Measurements from ENCODE around the gene JUNB. TPM values are rescaled to one million over a fixed set of nuclear protein-coding genes. Genes with fewer than 3 reads are reported as not detected.

The JUNB gene
- total and polyA plus RNA-seq, 2 experiments from 2014 or later, result 95.1 to 195 TPM

GRCh38 chr19:12783849-12784393 lies 7.4 kb upstream of the JUNB start:
- Histone ChIP-seq H3K27ac (peak overlapping the region; percentile 73), H3K4me3 (no peak overlapping the region), H2AFZ (no peak overlapping the region), H3F3A (ENCODE audit: insufficient read depth) (peaks cover 47% of the 10 kb centered on the region), H3K27me3 (replicated peaks; ENCODE audit: insufficient read depth) (no peaks in the 10 kb centered on the region), H3K9ac (peak overlapping the region; percentile 79), H3K9me2 (ENCODE audit: insufficient read depth) (no peaks in the 10 kb centered on the region), H3K79me2 (ENCODE audit: insufficient read depth) (no peaks in the 10 kb centered on the region), H3K36me3 (ENCODE audit: low read depth) (no peaks in the 10 kb centered on the region), H3K9me3 (ENCODE audit: low read depth) (no peaks in the 10 kb centered on the region), H3K4me2 (ENCODE audit: unreplicated experiment) (no peak overlapping the region), H4K20me1 (ENCODE audit: insufficient read depth) (no peaks in the 10 kb centered on the region), H3K4me1 (ENCODE audit: insufficient read depth) (peaks cover 32% of the 10 kb centered on the region)
- DNase-seq, result no peak
- 23 to 28% methylated on average over 10 to 16 of the region's 19 CpGs for WGBS, 2 experiments (ENCODE audit: low coverage in 1 of 2, low lambda C conversion rate in 2 of 2, missing lambda C conversion rate in 2 of 2)
- TF ChIP-seq EZH2 (IDR thresholded peaks at IDR 0.05; ENCODE audit: insufficient read depth, poor library complexity, severe bottlenecking), result no peak
- in situ Hi-C loops (cut with MboI), result no loop called here

DNA sequence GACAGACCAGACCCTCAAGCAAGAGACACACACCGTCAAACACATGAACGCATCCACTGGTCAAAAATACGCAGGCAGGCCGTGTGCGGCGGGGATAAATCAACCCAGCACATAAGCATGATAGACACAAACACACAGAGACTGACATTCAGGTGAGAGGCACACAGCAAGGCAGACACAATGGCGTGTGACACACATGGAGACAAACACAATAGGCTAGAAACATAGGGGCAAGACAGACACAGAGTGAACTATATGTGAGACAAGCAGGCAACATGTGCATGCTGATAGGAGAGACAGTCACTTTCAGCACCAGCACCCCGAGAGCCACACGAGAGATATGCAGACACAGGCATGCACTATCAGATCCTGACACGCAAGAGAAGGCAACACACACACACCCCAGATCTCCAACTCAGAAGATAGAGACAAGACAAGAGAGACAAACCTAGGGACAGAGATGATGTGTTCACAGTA lies 6.9 kb upstream of the JUNB start:
- H2AFZ ChIP-seq, result no peak overlapping the region
- H4K20me1 ChIP-seq (ENCODE audit: insufficient read depth), result no peaks in the 10 kb centered on the region
- H3K79me2 ChIP-seq (ENCODE audit: insufficient read depth), result no peaks in the 10 kb centered on the region
- H3K9me2 ChIP-seq (ENCODE audit: insufficient read depth), result no peaks in the 10 kb centered on the region
- peak overlapping the region; percentile 73 for H3K27ac ChIP-seq
- H3K4me2 ChIP-seq (ENCODE audit: unreplicated experiment), result no peak overlapping the region
- 56 to 64% methylated on average over 10 of the region's 10 CpGs for WGBS, 2 experiments (ENCODE audit: low coverage in 1 of 2, low lambda C conversion rate in 2 of 2, missing lambda C conversion rate in 2 of 2)
- peak overlapping the region; percentile 79 for H3K9ac ChIP-seq
- TF ChIP-seq EZH2phosphoT487 (IDR thresholded peaks at IDR 0.05; ENCODE audit: insufficient read depth, low read depth), result no peak
- TF ChIP-seq EZH2 (IDR thresholded peaks at IDR 0.05; ENCODE audit: insufficient read depth, poor library complexity, severe bottlenecking), result no peak
- H3K27me3 ChIP-seq (replicated peaks; ENCODE audit: insufficient read depth), result no peaks in the 10 kb centered on the region
- no peak overlapping the region for H3K4me3 ChIP-seq
- H3K4me1 ChIP-seq (ENCODE audit: insufficient read depth), result peaks cover 31% of the 10 kb centered on the region
- no peaks in the 10 kb centered on the region for H3K9me3 ChIP-seq (ENCODE audit: low read depth)
- in situ Hi-C loops (cut with MboI), result no loop called here
- H3F3A ChIP-seq (ENCODE audit: insufficient read depth), result peaks cover 47% of the 10 kb centered on the region
- DNase-seq, result peak; percentile 52
- H3K36me3 ChIP-seq (ENCODE audit: low read depth), result no peaks in the 10 kb centered on the region

GRCh38 chr19:12784871-12785430 lies 6.3 kb upstream of the JUNB start:
- H3K9me2 ChIP-seq (ENCODE audit: insufficient read depth), result no peaks in the 10 kb centered on the region
- peak overlapping the region; percentile 73 for H3K27ac ChIP-seq
- no peak overlapping the region for H3K4me3 ChIP-seq
- WGBS, 2 experiments (ENCODE audit: low coverage in 1 of 2, low lambda C conversion rate in 2 of 2, missing lambda C conversion rate in 2 of 2), result 42 to 53% methylated on average over 5 of the region's 5 CpGs
- H2AFZ ChIP-seq, result no peak overlapping the region
- no peaks in the 10 kb centered on the region for H3K9me3 ChIP-seq (ENCODE audit: low read depth)
- TF ChIP-seq EZH2 (IDR thresholded peaks at IDR 0.05; ENCODE audit: insufficient read depth, poor library complexity, severe bottlenecking) (no peak), EZH2phosphoT487 (IDR thresholded peaks at IDR 0.05; ENCODE audit: insufficient read depth, low read depth) (no peak)
- no peaks in the 10 kb centered on the region for H4K20me1 ChIP-seq (ENCODE audit: insufficient read depth)
- in situ Hi-C loops (cut with MboI), result no loop called here
- H3K79me2 ChIP-seq (ENCODE audit: insufficient read depth), result no peaks in the 10 kb centered on the region
- no peak overlapping the region for H3K9ac ChIP-seq
- peaks cover 41% of the 10 kb centered on the region for H3F3A ChIP-seq (ENCODE audit: insufficient read depth)
- peaks cover 26% of the 10 kb centered on the region for H3K4me1 ChIP-seq (ENCODE audit: insufficient read depth)
- peak; percentile 42 for DNase-seq
- no peaks in the 10 kb centered on the region for H3K36me3 ChIP-seq (ENCODE audit: low read depth)
- no peak overlapping the region for H3K4me2 ChIP-seq (ENCODE audit: unreplicated experiment)
- no peaks in the 10 kb centered on the region for H3K27me3 ChIP-seq (replicated peaks; ENCODE audit: insufficient read depth)

- H3K36me3 ChIP-seq (ENCODE audit: low read depth), result no peaks in the 10 kb centered on the region
- peaks cover 42% of the 10 kb centered on the region for H3F3A ChIP-seq (ENCODE audit: insufficient read depth)
- no peaks in the 10 kb centered on the region for H4K20me1 ChIP-seq (ENCODE audit: insufficient read depth)
- peak overlapping the region; percentile 73 for H3K27ac ChIP-seq
- H3K4me2 ChIP-seq (ENCODE audit: unreplicated experiment), result no peak overlapping the region
- 88 to 92% methylated on average over 4 of the region's 4 CpGs for WGBS, 2 experiments (ENCODE audit: low coverage in 1 of 2, low lambda C conversion rate in 2 of 2, missing lambda C conversion rate in 2 of 2)
- peak; percentile 17 for DNase-seq
- TF ChIP-seq EZH2phosphoT487 (IDR thresholded peaks at IDR 0.05; ENCODE audit: insufficient read depth, low read depth), result no peak
- no peak for TF ChIP-seq EZH2 (IDR thresholded peaks at IDR 0.05; ENCODE audit: insufficient read depth, poor library complexity, severe bottlenecking)
- peak overlapping the region; percentile 26; the same call in 1 of the 2 replicates for H2AFZ ChIP-seq
- H3K4me3 ChIP-seq, result no peak overlapping the region
- H3K9ac ChIP-seq, result no peak overlapping the region
- peaks cover 29% of the 10 kb centered on the region for H3K4me1 ChIP-seq (ENCODE audit: insufficient read depth)
- H3K9me3 ChIP-seq (ENCODE audit: low read depth), result no peaks in the 10 kb centered on the region
- no peaks in the 10 kb centered on the region for H3K79me2 ChIP-seq (ENCODE audit: insufficient read depth)
- in situ Hi-C loops (cut with MboI), result no loop called here
- no peaks in the 10 kb centered on the region for H3K9me2 ChIP-seq (ENCODE audit: insufficient read depth)
- no peaks in the 10 kb centered on the region for H3K27me3 ChIP-seq (replicated peaks; ENCODE audit: insufficient read depth)
These were observed 5.8 kb upstream of the JUNB start for GRCh38 chr19:12785431-12786031.

Data from GM23248 (cell line).